HS-27A (cell line): ENCODE data around the gene IMPDH2.
"Not testable (repeated sequence)": the region's sequence is repeated elsewhere in the genome, so short reads cannot be mapped to it uniquely, and the experiment has no call there.

ENCODE experiments used
- DNase-seq: peaks from one replicate; pipeline ENCODE4 v3.0.0-alpha.2; 2012; ENCODE audit warnings: low read depth, missing footprints

IMPDH2 gene

GRCh38 chr3:49021213-49021812, 7.9 kb downstream of the IMPDH2 start:
- peak; percentile 96 for DNase-seq

- DNase-seq = no peak
Observed at GRCh38 chr3:49020330-49021212, 8.6 kb downstream of the IMPDH2 start.

DNA sequence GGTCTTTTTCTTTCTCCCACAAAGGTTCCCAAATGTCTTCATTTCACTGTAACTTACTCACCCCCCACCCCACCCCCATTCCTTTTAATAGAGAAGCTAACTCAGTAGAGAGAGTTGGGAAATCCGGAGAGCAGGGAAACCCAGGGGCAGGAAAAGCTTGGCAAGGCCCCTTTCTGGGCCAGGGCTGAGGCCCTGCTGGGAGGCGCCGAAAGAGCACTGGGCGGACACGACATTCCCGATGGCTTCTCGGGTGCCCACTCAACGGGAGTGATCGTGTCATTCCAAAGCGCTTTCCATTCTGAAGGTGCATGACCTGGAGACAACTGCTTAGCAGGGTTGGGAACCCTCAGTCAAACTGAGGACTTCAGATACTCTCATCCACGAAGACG, 9.3 kb downstream of the IMPDH2 start:
- no peak for DNase-seq

DNA sequence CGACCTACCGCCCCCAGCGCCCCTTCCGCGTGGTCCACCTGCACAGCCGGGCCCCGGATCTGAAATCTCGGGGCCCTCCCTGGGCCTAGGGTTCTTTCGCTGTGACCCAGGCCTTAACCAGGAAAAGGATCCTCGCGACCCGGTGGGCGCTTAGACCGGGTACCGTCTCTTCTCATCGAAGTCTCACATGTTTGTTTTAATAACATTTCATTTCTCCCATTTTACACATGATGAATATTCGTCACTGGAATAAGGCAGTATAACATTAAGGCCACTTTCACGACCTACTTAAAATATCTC, 10.5 kb downstream of the IMPDH2 start:
- DNase-seq = no peak

- no peak for DNase-seq
Observed at GRCh38 chr3:49017971-49018706, 11.1 kb downstream of the IMPDH2 start, which contains the start of gene DALRD3. TSS of gene DALRD3 (minus strand) at chr3:49018580. CDS start at chr3:49018564, 16 bp downstream.

- no peak for DNase-seq
Observed at GRCh38 chr3:49017229-49017970, 11.8 kb downstream of the IMPDH2 start.

GRCh38 chr3:49016414-49017228, 12.6 kb downstream of the IMPDH2 start:
- DNase-seq = no peak

DNA sequence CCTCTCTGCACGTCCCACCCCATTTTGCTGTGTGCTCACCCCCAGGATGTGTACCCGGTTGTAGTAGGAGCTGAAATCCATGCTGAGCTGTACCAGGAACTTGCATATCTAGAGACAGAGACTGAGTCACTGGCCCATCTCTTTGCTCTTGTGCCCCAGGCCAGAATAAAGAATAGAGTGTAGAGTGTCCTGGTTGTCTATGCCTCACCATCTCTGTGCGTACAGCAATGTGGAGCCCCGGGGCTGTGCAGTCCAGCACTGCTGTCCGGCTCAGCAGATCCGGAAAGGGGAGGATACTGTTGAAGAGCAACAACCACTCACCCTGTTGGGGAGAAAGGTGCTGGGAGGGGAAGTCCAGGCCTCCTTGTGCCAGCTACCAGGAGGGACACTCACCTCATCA, 13.4 kb downstream of the IMPDH2 start:
- DNase-seq = no peak

GRCh38 chr3:49015072-49015471, 14.1 kb downstream of the IMPDH2 start:
- no peak for DNase-seq

GRCh38 chr3:49013738-49014660, 15.2 kb downstream of the IMPDH2 start:
- no peak for DNase-seq

DNA sequence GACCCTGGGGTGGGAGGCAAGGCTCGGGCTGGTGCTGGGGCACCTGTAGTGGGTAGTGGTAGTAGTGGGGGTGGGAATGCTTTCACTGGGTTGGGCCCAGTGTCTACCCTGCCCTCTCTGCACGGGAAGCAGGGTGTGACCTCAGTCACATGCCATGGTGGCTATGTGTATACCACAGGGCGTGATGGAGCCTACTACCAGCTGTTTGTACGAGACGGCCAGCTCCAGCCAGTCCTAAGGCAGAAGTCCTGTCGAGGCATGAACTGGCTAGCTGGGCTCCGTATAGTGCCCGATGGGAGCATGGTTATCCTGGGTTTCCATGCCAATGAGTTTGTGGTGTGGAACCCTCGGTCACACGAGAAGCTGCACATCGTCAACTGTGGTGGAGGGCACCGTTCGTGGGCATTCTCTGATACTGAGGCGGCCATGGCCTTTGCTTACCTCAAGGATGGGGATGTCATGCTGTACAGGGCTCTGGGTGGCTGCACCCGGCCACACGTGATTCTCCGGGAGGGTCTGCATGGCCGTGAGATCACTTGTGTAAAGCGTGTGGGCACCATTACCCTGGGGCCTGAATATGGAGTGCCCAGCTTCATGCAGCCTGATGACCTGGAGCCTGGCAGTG, 16.0 kb downstream of the IMPDH2 start:
- no peak for DNase-seq

- DNase-seq = no peak
Observed at GRCh38 chr3:49012441-49013017, 16.7 kb downstream of the IMPDH2 start.

DNA sequence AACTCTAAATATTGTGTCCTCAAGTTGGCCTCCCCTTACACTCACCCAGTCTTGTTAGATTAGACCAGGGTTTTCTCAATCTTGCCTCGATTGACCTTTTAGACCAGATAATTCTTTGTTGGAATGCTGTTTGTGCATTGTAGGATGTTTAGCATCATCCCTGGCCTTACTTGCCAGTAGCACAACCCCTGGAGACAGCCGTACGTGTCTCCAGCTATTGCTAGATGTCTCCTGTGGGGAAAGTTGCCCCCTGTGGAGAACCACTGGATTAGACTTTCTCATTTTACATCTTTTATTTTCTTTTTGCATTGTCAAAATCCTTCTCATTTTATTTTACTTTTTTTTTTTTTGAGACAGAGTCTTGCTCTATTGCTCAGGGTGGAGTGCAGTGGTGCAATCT, 19.8 kb downstream of the IMPDH2 start:
- DNase-seq = no peak

DNA sequence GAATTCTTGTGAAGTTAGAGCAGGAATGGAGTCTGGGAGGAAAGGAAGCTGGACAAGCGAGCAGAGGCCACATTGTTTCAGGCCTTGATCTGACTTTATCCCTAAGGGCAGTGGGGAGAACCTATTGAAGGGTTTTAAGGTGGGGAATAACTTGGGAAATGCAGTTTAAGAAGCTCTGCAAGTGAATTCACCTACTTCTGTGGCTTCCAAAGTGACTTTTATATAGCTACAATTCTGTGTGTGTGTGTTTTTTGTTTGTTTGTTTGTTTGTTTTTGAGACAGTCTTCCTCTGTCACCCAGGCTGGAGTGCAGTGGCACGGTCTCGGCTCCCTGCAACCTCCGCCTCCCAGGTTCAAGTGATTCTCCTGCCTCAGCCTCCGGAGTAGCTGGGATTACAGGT, 20.6 kb downstream of the IMPDH2 start:
- not testable (repeated sequence) for DNase-seq

- no peak for DNase-seq
Observed at GRCh38 chr3:49007771-49008528, 21.2 kb downstream of the IMPDH2 start.

- DNase-seq = peak; percentile 97
Observed at GRCh38 chr3:49007068-49007770, 22.0 kb downstream of the IMPDH2 start, which contains the start of gene WDR6. TSS of gene WDR6 (plus strand) at chr3:49007391. CDS start at chr3:49007432, 41 bp downstream.

- no peak for DNase-seq
Observed at GRCh38 chr3:49006408-49007067, 22.7 kb downstream of the IMPDH2 start.
